Peyer's patch (tissue), 4 donors: ENCODE results near the gene MIPEP.

ENCODE experiments used
- POLR2A ChIP-seq, 2 donors: fragments of 450-650 bp; IDR thresholded peaks; one replicate each; pipeline ENCODE4 v1.5.1; 2017; ENCODE audit warnings: antibody characterized with exemption in 2 of 2, mild to moderate bottlenecking in 2 of 2, moderate library complexity in 2 of 2
- TF ChIP-seq, protein P1 (sequence below), 6 experiments: fragments of 450-650 bp in 4 of 6; fragments of 200-600 bp in 2 of 6; sonication (generic) in 1 of 6; IDR thresholded peaks; one replicate each; pipeline ENCODE4 v1.5.1; 2017 to 2019; ENCODE audit warnings: antibody characterized with exemption in 6 of 6, mild to moderate bottlenecking in 3 of 6, moderate library complexity in 1 of 6

- TF ChIP-seq POLR2A (IDR thresholded peaks at IDR 0.05) = no peak
- TF ChIP-seq, protein P1, sequence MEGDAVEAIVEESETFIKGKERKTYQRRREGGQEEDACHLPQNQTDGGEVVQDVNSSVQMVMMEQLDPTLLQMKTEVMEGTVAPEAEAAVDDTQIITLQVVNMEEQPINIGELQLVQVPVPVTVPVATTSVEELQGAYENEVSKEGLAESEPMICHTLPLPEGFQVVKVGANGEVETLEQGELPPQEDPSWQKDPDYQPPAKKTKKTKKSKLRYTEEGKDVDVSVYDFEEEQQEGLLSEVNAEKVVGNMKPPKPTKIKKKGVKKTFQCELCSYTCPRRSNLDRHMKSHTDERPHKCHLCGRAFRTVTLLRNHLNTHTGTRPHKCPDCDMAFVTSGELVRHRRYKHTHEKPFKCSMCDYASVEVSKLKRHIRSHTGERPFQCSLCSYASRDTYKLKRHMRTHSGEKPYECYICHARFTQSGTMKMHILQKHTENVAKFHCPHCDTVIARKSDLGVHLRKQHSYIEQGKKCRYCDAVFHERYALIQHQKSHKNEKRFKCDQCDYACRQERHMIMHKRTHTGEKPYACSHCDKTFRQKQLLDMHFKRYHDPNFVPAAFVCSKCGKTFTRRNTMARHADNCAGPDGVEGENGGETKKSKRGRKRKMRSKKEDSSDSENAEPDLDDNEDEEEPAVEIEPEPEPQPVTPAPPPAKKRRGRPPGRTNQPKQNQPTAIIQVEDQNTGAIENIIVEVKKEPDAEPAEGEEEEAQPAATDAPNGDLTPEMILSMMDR (IDR thresholded peaks at IDR 0.05) = no peak
Observed at GRCh38 chr13:23793711-23794110, 95.5 kb downstream of the MIPEP start.
